Thyroid gland (tissue), 4 donors: ENCODE results near the gene PLEKHN1. TPM values are rescaled to one million over a fixed set of nuclear protein-coding genes. Genes with fewer than 3 reads are reported as not detected.

Source experiments
- DNase-seq, 2 donors: peaks; one replicate each; pipeline ENCODE4 v3.0.0-alpha.2; 2019
- H3K27ac ChIP-seq, 3 donors: fragments of 200-600 bp; sonication (generic); 1 replicate in 2 of 3; 2 replicates in 1 of 3; pipeline ENCODE4 v1.5.1; 2016 to 2019; ENCODE audit warnings: mild to moderate bottlenecking in 1 of 3, moderate library complexity in 1 of 3
- H3K27me3 ChIP-seq: fragments of 200-600 bp; sonication (generic); one replicate; pipeline ENCODE4 v1.5.1; 2019
- H3K36me3 ChIP-seq, 2 donors: fragments of 200-600 bp; sonication (generic); one replicate each; pipeline ENCODE4 v1.5.1; 2016 to 2019
- H3K4me1 ChIP-seq, 2 donors: fragments of 200-600 bp; sonication (generic); one replicate each; pipeline ENCODE4 v1.5.1; 2017 to 2019
- H3K4me3 ChIP-seq, 3 donors: fragments of 200-600 bp; sonication (generic); replicated peaks in 1 of 3; 1 replicate in 2 of 3; 2 replicates in 1 of 3; pipeline ENCODE4 v1.5.1; 2016; ENCODE audit warnings: mild to moderate bottlenecking in 1 of 3
- H3K9me3 ChIP-seq: fragments of 200-600 bp; sonication (generic); one replicate; pipeline ENCODE4 v1.5.1; 2017
- POLR2A ChIP-seq, 2 donors: fragments of 450-650 bp; IDR thresholded peaks; one replicate each; pipeline ENCODE4 v1.6.1; 2017; ENCODE audit warnings: antibody characterized with exemption in 2 of 2, mild to moderate bottlenecking in 2 of 2, moderate library complexity in 1 of 2
- WGBS, 2 donors: methylation state at CpG; one replicate each; pipeline ENCODE4 v1.1.5; 2017; 5-methylcytosine and 5-hydroxymethylcytosine counted together
- intact Hi-C: fragments of 100-400 bp; cut with DNase I; formaldehyde crosslinking; loops from one replicate; pipeline ENCODE4 v1.15.1; 2023
- total RNA-seq, 4 donors: library from RNA; depleted of rRNA; stranded (reverse); fragments of >200 nt; gene quantifications; one replicate each; pipeline ENCODE4 v1.2.3, GENCODE V29; 2016
- TF ChIP-seq, protein P1 (sequence below), 6 experiments: fragments of 200-600 bp in 3 of 6; fragments of 450-650 bp in 3 of 6; sonication (generic) in 3 of 6; IDR thresholded peaks; one replicate each; pipeline ENCODE4 v1.5.1; 2016 to 2019; ENCODE audit warnings: antibody characterized with exemption in 6 of 6, mild to moderate bottlenecking in 2 of 6, inconsistent platforms in 1 of 6, moderate library complexity in 1 of 6

Gene PLEKHN1
- total RNA-seq, 4 donors from 2014 or later, result 0.25 to 0.27 TPM; not detected in 2

- Histone ChIP-seq H3K9me3 (no peaks in the 10 kb centered on the region), H3K36me3 (no peaks in the 10 kb centered on the region), H3K27ac (no peak overlapping the region), H3K4me3 (no peak overlapping the region), H3K27me3 (no peaks in the 10 kb centered on the region), H3K4me1 (peaks cover 12 to 36% of the 10 kb centered on the region in 2 donors)
- intact Hi-C loops, result no loop called here
- no peak for DNase-seq
- WGBS, 2 donors, result 74 to 78% methylated on average over 5 to 9 of the region's 29 CpGs
- no peak for TF ChIP-seq POLR2A (IDR thresholded peaks at IDR 0.05)
- TF ChIP-seq, protein P1, sequence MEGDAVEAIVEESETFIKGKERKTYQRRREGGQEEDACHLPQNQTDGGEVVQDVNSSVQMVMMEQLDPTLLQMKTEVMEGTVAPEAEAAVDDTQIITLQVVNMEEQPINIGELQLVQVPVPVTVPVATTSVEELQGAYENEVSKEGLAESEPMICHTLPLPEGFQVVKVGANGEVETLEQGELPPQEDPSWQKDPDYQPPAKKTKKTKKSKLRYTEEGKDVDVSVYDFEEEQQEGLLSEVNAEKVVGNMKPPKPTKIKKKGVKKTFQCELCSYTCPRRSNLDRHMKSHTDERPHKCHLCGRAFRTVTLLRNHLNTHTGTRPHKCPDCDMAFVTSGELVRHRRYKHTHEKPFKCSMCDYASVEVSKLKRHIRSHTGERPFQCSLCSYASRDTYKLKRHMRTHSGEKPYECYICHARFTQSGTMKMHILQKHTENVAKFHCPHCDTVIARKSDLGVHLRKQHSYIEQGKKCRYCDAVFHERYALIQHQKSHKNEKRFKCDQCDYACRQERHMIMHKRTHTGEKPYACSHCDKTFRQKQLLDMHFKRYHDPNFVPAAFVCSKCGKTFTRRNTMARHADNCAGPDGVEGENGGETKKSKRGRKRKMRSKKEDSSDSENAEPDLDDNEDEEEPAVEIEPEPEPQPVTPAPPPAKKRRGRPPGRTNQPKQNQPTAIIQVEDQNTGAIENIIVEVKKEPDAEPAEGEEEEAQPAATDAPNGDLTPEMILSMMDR (IDR thresholded peaks at IDR 0.05), result no peak
Measured at GRCh38 chr1:919271-919872, 46.9 kb upstream of the PLEKHN1 start.

DNA sequence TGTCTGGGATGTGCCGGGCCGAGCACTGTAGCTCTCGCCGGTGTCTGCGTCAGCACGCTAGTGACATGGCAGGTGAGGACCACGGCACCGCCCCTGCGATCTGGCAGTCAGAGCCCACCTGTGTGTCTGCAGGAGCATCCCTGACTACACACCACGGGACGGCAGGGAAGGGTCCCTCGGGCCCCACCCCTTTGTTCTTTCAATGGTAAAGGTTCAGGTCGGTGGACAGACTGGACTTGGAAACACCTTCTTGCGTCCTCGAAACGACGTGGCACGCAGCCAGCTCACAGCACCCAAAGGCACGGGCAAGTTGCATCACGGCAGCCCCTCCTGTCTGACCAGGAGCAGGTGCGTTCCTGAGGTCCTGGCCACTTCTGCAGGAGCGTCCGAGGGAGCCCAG, 46.3 kb upstream of the PLEKHN1 start:
- H3K4me1 ChIP-seq, result peaks cover 12 to 36% of the 10 kb centered on the region in 2 donors
- no peak overlapping the region for H3K27ac ChIP-seq
- H3K9me3 ChIP-seq, result no peaks in the 10 kb centered on the region
- H3K4me3 ChIP-seq, result no peak overlapping the region
- intact Hi-C loops, result no loop called here
- 48 to 50% methylated on average over 10 to 19 of the region's 23 CpGs for WGBS, 2 donors
- H3K27me3 ChIP-seq, result no peaks in the 10 kb centered on the region
- DNase-seq, result no peak
- no peaks in the 10 kb centered on the region for H3K36me3 ChIP-seq
- TF ChIP-seq, protein P1 (IDR thresholded peaks at IDR 0.05), result no peak
- TF ChIP-seq POLR2A (IDR thresholded peaks at IDR 0.05), result no peak

GRCh38 chr1:920521-920920, 45.8 kb upstream of the PLEKHN1 start:
- WGBS, 2 donors, result 0 to 8% methylated on average over 2 to 3 of the region's 13 CpGs
- TF ChIP-seq, protein P1 (IDR thresholded peaks at IDR 0.05), result no peak
- TF ChIP-seq POLR2A (IDR thresholded peaks at IDR 0.05), result no peak
- H3K27ac ChIP-seq, result no peak overlapping the region
- intact Hi-C loops, result no loop called here
- no peaks in the 10 kb centered on the region for H3K36me3 ChIP-seq
- no peak for DNase-seq
- H3K27me3 ChIP-seq, result peaks cover 2% of the 10 kb centered on the region
- H3K4me3 ChIP-seq, result no peak overlapping the region
- H3K4me1 ChIP-seq, result peaks cover 14 to 38% of the 10 kb centered on the region in 2 donors
- H3K9me3 ChIP-seq, result no peaks in the 10 kb centered on the region

DNA sequence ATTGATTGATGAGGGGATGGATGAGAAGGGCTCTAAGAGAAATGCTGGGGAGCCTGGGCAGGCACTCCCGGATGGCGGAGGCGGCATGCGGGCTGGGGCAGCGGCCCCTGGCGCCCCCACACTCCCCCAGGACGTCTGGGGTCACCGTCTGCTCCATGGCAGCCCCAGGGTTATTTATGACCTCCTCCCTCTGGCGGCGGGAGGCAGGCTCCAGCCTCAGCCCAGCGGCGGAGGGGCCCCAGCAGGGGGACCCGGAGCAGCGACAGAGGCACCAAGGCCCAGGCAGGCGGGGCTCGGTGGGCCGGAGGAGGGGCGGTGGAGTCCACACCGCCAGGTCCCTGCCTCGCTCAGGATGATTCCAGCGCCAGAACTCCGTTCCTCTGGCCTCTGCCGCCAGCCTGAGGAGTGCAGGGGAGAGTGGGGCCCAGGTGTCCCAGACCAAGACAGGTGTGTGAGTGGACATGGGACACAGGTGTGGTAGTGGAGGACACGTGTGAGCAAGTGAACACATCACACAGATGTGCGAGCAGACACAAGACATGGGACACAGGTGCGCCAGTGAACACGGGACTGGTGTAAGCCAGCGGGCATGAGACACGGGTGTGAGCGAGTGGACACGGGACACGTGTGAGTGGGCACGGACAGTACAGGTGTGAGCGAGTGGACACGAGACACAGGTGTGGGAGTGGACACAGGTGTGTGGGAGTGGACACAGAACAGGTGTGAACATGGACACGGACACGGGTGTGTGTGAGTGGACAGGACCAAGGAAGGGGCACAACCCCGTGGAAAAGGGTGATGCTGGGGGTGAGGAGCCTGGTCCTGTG, 45.1 kb upstream of the PLEKHN1 start:
- WGBS, 2 donors, result 32 to 40% methylated on average over 27 to 36 of the region's 38 CpGs
- no peak overlapping the region for H3K27ac ChIP-seq
- H3K9me3 ChIP-seq, result no peaks in the 10 kb centered on the region
- peaks cover 18 to 45% of the 10 kb centered on the region in 2 donors for H3K4me1 ChIP-seq
- TF ChIP-seq, protein P1 (IDR thresholded peaks at IDR 0.05), result peak in 5 of 6 experiments; percentile 36 to 54 (median 44)
- no peak for TF ChIP-seq POLR2A (IDR thresholded peaks at IDR 0.05)
- no peaks in the 10 kb centered on the region for H3K36me3 ChIP-seq
- DNase-seq, result peak; percentile 60 to 63
- H3K27me3 ChIP-seq, result peaks cover 6% of the 10 kb centered on the region
- intact Hi-C loops, result no loop called here
- H3K4me3 ChIP-seq, result no peak overlapping the region
